ENCODE measurements around the gene CPEB1.
A peak's percentile ranks its signal among the peaks of the same experiment; 100 is the strongest.
"Not testable (repeated sequence)": the region's sequence is repeated elsewhere in the genome, so short reads cannot be mapped to it uniquely, and the experiment has no call there.

The CPEB1 gene

GRCh38 chr15:82540984-82541431 is 106.2 kb downstream of the CPEB1 start:
- no peak for DNase-seq

GRCh38 chr15:82540055-82540983 is 106.8 kb downstream of the CPEB1 start, which contains the start of gene RPS17:
TSS of gene RPS17 (minus strand) at chr15:82540457. CDS start at chr15:82540428, 29 bp downstream.
- peak; percentile 100 for DNase-seq

GRCh38 chr15:82539691-82540054 is 107.5 kb downstream of the CPEB1 start:
- DNase-seq, result no peak

GRCh38 chr15:82538961-82539690 is 108.0 kb downstream of the CPEB1 start:
- DNase-seq, result no peak

GRCh38 chr15:82537351-82537908 is 109.7 kb downstream of the CPEB1 start:
- peak; percentile 56 for DNase-seq

- peak; percentile 60 for DNase-seq
Observed at GRCh38 chr15:82536409-82537350, 110.5 kb downstream of the CPEB1 start.

GRCh38 chr15:82535566-82536408 is 111.4 kb downstream of the CPEB1 start:
- peak; percentile 53 for DNase-seq

- DNase-seq, result peak; percentile 13
Observed at GRCh38 chr15:82535151-82535550, 112.0 kb downstream of the CPEB1 start.

- DNase-seq, result not testable (repeated sequence)
Observed at GRCh38 chr15:82534457-82534861, 112.7 kb downstream of the CPEB1 start.

- peak; percentile 51 for DNase-seq
Observed at GRCh38 chr15:82533801-82534200, 113.4 kb downstream of the CPEB1 start.

- DNase-seq, result peak; percentile 63
Observed at GRCh38 chr15:82532991-82533481, 114.1 kb downstream of the CPEB1 start.

GRCh38 chr15:82532383-82532990 is 114.7 kb downstream of the CPEB1 start:
- peak; percentile 58 for DNase-seq

GRCh38 chr15:82531496-82532382 is 115.4 kb downstream of the CPEB1 start:
- peak; percentile 53 for DNase-seq

- peak; percentile 89 for DNase-seq
Observed at GRCh38 chr15:82530606-82531379, 116.4 kb downstream of the CPEB1 start.

GRCh38 chr15:82530006-82530405 is 117.2 kb downstream of the CPEB1 start:
- peak; percentile 47 for DNase-seq

- not testable (repeated sequence) for DNase-seq
Observed at GRCh38 chr15:82513587-82513986, 133.6 kb downstream of the CPEB1 start.

GRCh38 chr15:82507693-82508092 is 139.5 kb downstream of the CPEB1 start:
- DNase-seq, result not testable (repeated sequence)

GRCh38 chr15:82507087-82507486 is 140.1 kb downstream of the CPEB1 start:
- not testable (repeated sequence) for DNase-seq

GRCh38 chr15:82505842-82506241 is 141.3 kb downstream of the CPEB1 start:
- not testable (repeated sequence) for DNase-seq

Measured in activated effector memory CD4-positive, alpha-beta T cell treated with anti-CD3 and anti-CD28 coated beads, Interleukin-2, amount 50 U/mL, for 16 hours (primary cell).